ENCODE data around the gene ZNF680. TPM values are rescaled to one million over a fixed set of nuclear protein-coding genes. Genes with fewer than 3 reads are reported as not detected.

The ZNF680 gene
- total and polyA plus RNA-seq, 2 experiments from 2014 or later, result 27.3 to 62.5 TPM

GRCh38 chr7:64485623-64486022, 77.2 kb downstream of the ZNF680 start:
- no peaks in the 10 kb centered on the region for H3K9me2 ChIP-seq (ENCODE audit: insufficient read depth)
- no peaks in the 10 kb centered on the region for H3K27me3 ChIP-seq (ENCODE audit: insufficient read depth)
- H3K4me1 ChIP-seq (ENCODE audit: insufficient read depth), result no peaks in the 10 kb centered on the region
- no peak overlapping the region for H3K27ac ChIP-seq (ENCODE audit: low read depth)
- Mint-ChIP-seq H3K9me3 (peaks cover 91% of the 10 kb centered on the region), H3K4me3 (no peak overlapping the region), H3K36me3 (ENCODE audit: low read depth) (peaks cover 6% of the 10 kb centered on the region; the same call in 1 of the 3 replicates), H3K27ac (no peak overlapping the region), H3K4me1 (no peaks in the 10 kb centered on the region), H3K27me3 (ENCODE audit: insufficient read depth, low read depth, poor library complexity) (peaks cover 2% of the 10 kb centered on the region)
- DNase-seq (ENCODE audit: low spot score) (no peak), ATAC-seq (no peak)
- no peaks in the 10 kb centered on the region for H3F3A ChIP-seq (replicated peaks; ENCODE audit: low read depth)
- 0 out of 2 replicates have a peak, but pooled peaks cover 4% of the 10 kb centered on the region for H3K36me3 ChIP-seq (ENCODE audit: insufficient read depth)
- H3K4me3 ChIP-seq, result no peak overlapping the region
- H3K4me2 ChIP-seq, result no peak overlapping the region
- H3K79me2 ChIP-seq (replicated peaks; ENCODE audit: insufficient read depth), result no peaks in the 10 kb centered on the region
- no peaks in the 10 kb centered on the region for H4K20me1 ChIP-seq (replicated peaks; ENCODE audit: insufficient read depth)
- TF ChIP-seq CREB1 (CRISPR knock-in tag; IDR thresholded peaks at IDR 0.05; ENCODE audit: low read depth) (no peak), POLR2AphosphoS5 (IDR thresholded peaks at IDR 0.05; ENCODE audit: low read depth) (no peak), ZNF462 (CRISPR knock-in tag; IDR thresholded peaks at IDR 0.05) (no peak), EZH2phosphoT487 (IDR thresholded peaks at IDR 0.05; ENCODE audit: unreplicated experiment) (no peak), JUNB (IDR thresholded peaks at IDR 0.05; ENCODE audit: unreplicated experiment) (no peak), STAT1 (IDR thresholded peaks at IDR 0.05; ENCODE audit: unreplicated experiment) (no peak), REST (IDR thresholded peaks at IDR 0.05; ENCODE audit: unreplicated experiment) (no peak), ZNF114 (CRISPR knock-in tag; IDR thresholded peaks at IDR 0.05) (no peak), EZH2 (IDR thresholded peaks at IDR 0.05; ENCODE audit: low read depth, unreplicated experiment) (no peak), NANOG (IDR thresholded peaks at IDR 0.05; ENCODE audit: borderline replicate concordance) (no peak), CTCF (conservative IDR thresholded peaks at IDR 0.05; ENCODE audit: low read depth in 2 of 2) (no peak), ETS1 (IDR thresholded peaks at IDR 0.05) (no peak), ZNF331 (CRISPR knock-in tag; IDR thresholded peaks at IDR 0.05; ENCODE audit: low read depth) (no peak)
- no peak overlapping the region for H2AFZ ChIP-seq

Data from GM23338 (cell line).